H1 (cell line): Measurements from ENCODE around the gene RAB7B. TPM values are rescaled to one million over a fixed set of nuclear protein-coding genes. Genes with fewer than 3 reads are reported as not detected.

Source experiments
- CTCF ChIA-PET: fragments of 300-600 bp; sonication (Branson Sonifier 250); formaldehyde crosslinking; loops from one replicate; lab custom pipeline; 2021; ENCODE audit not compliant: partially characterized antibody; lab: Charles Lee
- POLR2A ChIA-PET: fragments of 300-600 bp; sonication (Branson Sonifier 250); formaldehyde crosslinking; loops from one replicate; lab custom pipeline; 2021; ENCODE audit warnings: inconsistent platforms; ENCODE audit not compliant: partially characterized antibody; lab: Charles Lee
- DNase-seq, 2 experiments: peaks; one replicate each; pipeline versions ENCODE4 v3.0.0 to v3.0.0-alpha.2; 2010 to 2022; ENCODE audit warnings: low spot score in 2 of 2, low read depth in 1 of 2, mixed read lengths in 1 of 2
- FAIRE-seq: peaks from 2 replicates; lab custom pipeline; 2011; peaks lifted over from hg19 to GRCh38; lab: Jason Lieb, UNC
- H2AFZ ChIP-seq: 2 replicates; pipeline ENCODE4 v1.8.1; 2012; ENCODE audit warnings: low read length, inconsistent platforms
- H2AK5ac ChIP-seq: 2 replicates; pipeline ENCODE4 v1.6.1; 2013; ENCODE audit warnings: low read depth, low read length
- H2BK120ac ChIP-seq: replicated peaks from 2 replicates; pipeline ENCODE3; 2013; ENCODE audit warnings: low read depth, low read length, inconsistent platforms
- H2BK12ac ChIP-seq: 2 replicates; pipeline ENCODE4 v1.6.1; 2013; ENCODE audit warnings: low read depth, low read length
- H2BK15ac ChIP-seq: 2 replicates; pipeline ENCODE4 v1.6.1; 2013; ENCODE audit warnings: low read length
- H2BK20ac ChIP-seq: 2 replicates; pipeline ENCODE4 v1.6.1; 2013; ENCODE audit warnings: low read length
- H2BK5ac ChIP-seq: 2 replicates; pipeline ENCODE4 v1.6.1; 2013; ENCODE audit warnings: low read depth, low read length
- H3K14ac ChIP-seq: 2 replicates; pipeline ENCODE4 v1.6.1; 2013; ENCODE audit warnings: inconsistent platforms; ENCODE audit not compliant: insufficient read length
- H3K18ac ChIP-seq: 2 replicates; pipeline ENCODE4 v1.6.1; 2013; ENCODE audit warnings: low read length; ENCODE audit errors: extremely low read depth
- H3K23ac ChIP-seq: 2 replicates; pipeline ENCODE4 v1.6.1; 2013; ENCODE audit warnings: inconsistent platforms; ENCODE audit not compliant: insufficient read length
- H3K23me2 ChIP-seq: 2 replicates; pipeline ENCODE4 v1.6.1; 2013; ENCODE audit warnings: low read depth, low read length
- H3K27ac ChIP-seq: 2 replicates; pipeline ENCODE4 v1.6.1; 2011; ENCODE audit warnings: low read depth, low read length, inconsistent platforms
- H3K27me3 ChIP-seq, 4 experiments: replicated peaks in 1 of 4; 1 replicate in 1 of 4; 2 replicates in 3 of 4; pipeline versions ENCODE4 v1.6.1 to v1.8.1; 2011 to 2013; ENCODE audit warnings: low read length in 3 of 4, mild to moderate bottlenecking in 3 of 4, inconsistent platforms in 2 of 4, mixed read lengths in 2 of 4, moderate library complexity in 1 of 4; ENCODE audit not compliant: control insufficient read depth in 3 of 4, insufficient read depth in 3 of 4; ENCODE audit errors: extremely low read depth in 1 of 4
- H3K36me3 ChIP-seq, 4 experiments: 2 replicates each; pipeline versions ENCODE4 v1.6.1 to v1.8.1; 2011 to 2013; ENCODE audit warnings: mild to moderate bottlenecking in 4 of 4, low read length in 3 of 4, moderate library complexity in 2 of 4, control low read depth in 1 of 4, inconsistent platforms in 1 of 4; ENCODE audit not compliant: insufficient read depth in 4 of 4, control insufficient read depth in 2 of 4
- H3K4ac ChIP-seq: replicated peaks from 2 replicates; pipeline ENCODE3; 2013; ENCODE audit warnings: low read length, low read depth, mixed read lengths, inconsistent platforms; ENCODE audit not compliant: insufficient read length
- H3K4me1 ChIP-seq, 4 experiments: replicated peaks in 1 of 4; 1 replicate in 1 of 4; 2 replicates in 3 of 4; pipeline versions ENCODE4 v1.6.1 to v1.8.1; 2011 to 2013; ENCODE audit warnings: low read length in 3 of 4, inconsistent platforms in 2 of 4, mixed read lengths in 1 of 4; ENCODE audit not compliant: insufficient read depth in 4 of 4, control insufficient read depth in 3 of 4
- H3K4me2 ChIP-seq, 2 experiments: 2 replicates each; pipeline versions ENCODE4 v1.6.1 to v1.8.1; 2011 to 2013; ENCODE audit warnings: low read depth in 2 of 2, low read length in 2 of 2, control low read depth in 1 of 2, inconsistent platforms in 1 of 2, mild to moderate bottlenecking in 1 of 2; ENCODE audit not compliant: insufficient read depth in 1 of 2
- H3K4me3 ChIP-seq, 4 experiments: fragments of 200-600, 300-600 bp in 1 of 4; sonication (generic), shearing (Covaris generic), sonication (Bioruptor Twin) in 1 of 4; 2 replicates each; pipeline versions ENCODE4 v1.5.1 to v1.8.1; 2011 to 2016; ENCODE audit warnings: low read length in 4 of 4, low read depth in 3 of 4, control low read depth in 2 of 4, inconsistent platforms in 2 of 4, mild to moderate bottlenecking in 2 of 4, mixed read lengths in 1 of 4, moderate library complexity in 1 of 4; ENCODE audit not compliant: insufficient read depth in 2 of 4; ENCODE audit errors: extremely low read depth in 1 of 4
- H3K56ac ChIP-seq: replicated peaks from 2 replicates; pipeline ENCODE3; 2013; ENCODE audit warnings: low read depth, mild to moderate bottlenecking, mixed read lengths, low read length, inconsistent platforms; ENCODE audit not compliant: insufficient read length
- H3K79me1 ChIP-seq: 2 replicates; pipeline ENCODE4 v1.6.1; 2013; ENCODE audit warnings: low read depth, low read length, control low read depth
- H3K79me2 ChIP-seq, 2 experiments: 2 replicates each; pipeline versions ENCODE4 v1.6.1 to v1.8.1; 2012 to 2013; ENCODE audit warnings: low read length in 2 of 2, mild to moderate bottlenecking in 2 of 2, inconsistent platforms in 1 of 2; ENCODE audit not compliant: insufficient read depth in 2 of 2, control insufficient read depth in 1 of 2
- H3K9ac ChIP-seq, 4 experiments: replicated peaks in 1 of 4; 1 replicate in 1 of 4; 2 replicates in 3 of 4; pipeline versions ENCODE4 v1.6.1 to v1.8.1; 2011 to 2013; ENCODE audit warnings: low read depth in 3 of 4, low read length in 3 of 4, control low read depth in 2 of 4, mild to moderate bottlenecking in 2 of 4, moderate library complexity in 2 of 4, inconsistent platforms in 1 of 4; ENCODE audit errors: extremely low read depth in 1 of 4
- H3K9me3 ChIP-seq, 2 experiments: 2 replicates each; pipeline versions ENCODE4 v1.6.1 to v1.8.1; 2012 to 2013; ENCODE audit warnings: mild to moderate bottlenecking in 2 of 2, moderate library complexity in 2 of 2, control low read depth in 1 of 2, inconsistent platforms in 1 of 2, low read depth in 1 of 2, low read length in 1 of 2, mixed read lengths in 1 of 2; ENCODE audit not compliant: insufficient read depth in 2 of 2
- H4K20me1 ChIP-seq, 2 experiments: replicated peaks in 1 of 2; 2 replicates each; pipeline versions ENCODE3 to v1.8.1; 2011 to 2013; ENCODE audit warnings: inconsistent platforms in 2 of 2, low read length in 2 of 2, mild to moderate bottlenecking in 1 of 2; ENCODE audit not compliant: insufficient read depth in 2 of 2, control insufficient read depth in 1 of 2
- H4K5ac ChIP-seq: 2 replicates; pipeline ENCODE4 v1.6.1; 2013; ENCODE audit warnings: low read length, low read depth, mixed read lengths, inconsistent platforms; ENCODE audit not compliant: insufficient read length
- H4K8ac ChIP-seq: 2 replicates; pipeline ENCODE4 v1.8.0; 2013; ENCODE audit warnings: mild to moderate bottlenecking, moderate library complexity, low read length, inconsistent platforms; ENCODE audit not compliant: insufficient read depth; ENCODE audit errors: extremely low read depth
- H4K91ac ChIP-seq: replicated peaks from 2 replicates; pipeline ENCODE3; 2013; ENCODE audit warnings: low read length, mixed read lengths, inconsistent platforms; ENCODE audit not compliant: insufficient read length
- BRCA1 ChIP-seq: IDR thresholded peaks from 2 replicates; pipeline ENCODE4 v1.6.1; 2012; ENCODE audit warnings: low read depth, low read length, improper control_type of control experiment
- EGR1 ChIP-seq: IDR thresholded peaks from 2 replicates; pipeline ENCODE4 v1.6.1; 2011; ENCODE audit warnings: low read depth, low read length, borderline replicate concordance
- KDM4A ChIP-seq: IDR thresholded peaks from one replicate; pipeline ENCODE4 v1.7.1; 2012; ENCODE audit warnings: low read depth, mild to moderate bottlenecking, moderate library complexity, low read length, inconsistent platforms; ENCODE audit not compliant: severe bottlenecking
- TCF12 ChIP-seq: IDR thresholded peaks from 2 replicates; pipeline ENCODE4 v1.6.1; 2011; ENCODE audit warnings: low read depth, mild to moderate bottlenecking, low read length
- ZNF274 ChIP-seq: IDR thresholded peaks from 2 replicates; pipeline ENCODE4 v1.7.0; 2012; ENCODE audit warnings: low read length, borderline replicate concordance; ENCODE audit errors: extremely low read depth
- WGBS, 2 experiments: shearing (Covaris generic) in 1 of 2; methylation state at CpG; one replicate each; pipeline versions ENCODE4 v1.1.6 to v1.1.7; 2013 to 2015; ENCODE audit warnings: low lambda C conversion rate in 2 of 2, mixed read lengths in 2 of 2, inconsistent platforms in 1 of 2, low coverage in 1 of 2, missing lambda C conversion rate in 1 of 2; ENCODE audit not compliant: insufficient replicate concordance in 2 of 2, insufficient coverage in 1 of 2, insufficient read length in 1 of 2; ENCODE audit errors: extremely low coverage in 1 of 2, missing lambda C conversion rate in 1 of 2; 5-methylcytosine and 5-hydroxymethylcytosine counted together
- polyA plus RNA-seq, 7 experiments: library from polyadenylated mRNA; depleted of rRNA in 3 of 7; stranded (reverse) in 5 of 7; unstranded in 2 of 7; fragments of >200 nt in 5 of 7; fragments of 200-250 nt in 2 of 7; gene quantifications; 1 replicate in 5 of 7; 2 replicates in 1 of 7; 4 replicates in 1 of 7; pipeline versions ENCODE4 v1.2.1 to v1.2.3, GENCODE V29; 2011 to 2013; ENCODE audit warnings: missing spikeins in 2 of 7, mixed read lengths in 2 of 7
- total RNA-seq: library from RNA; stranded (reverse); fragmentation: NEBNext Ultra II Directional; extraction: Animal tissue kit (Norgen Biotek cat#: 25700); gene quantifications from 2 replicates; pipeline ENCODE4 v1.2.1, GENCODE V29; 2021
- TF ChIP-seq, protein P1 (sequence below): IDR thresholded peaks from 2 replicates; pipeline ENCODE4 v1.6.1; 2012; ENCODE audit warnings: inconsistent platforms

RAB7B gene
- total and polyA plus RNA-seq, 2 of the 8 experiments (the other 6 are each of a cell fraction or from before 2014, with no cell fraction given): 0.05 TPM; not detected in 1

DNA sequence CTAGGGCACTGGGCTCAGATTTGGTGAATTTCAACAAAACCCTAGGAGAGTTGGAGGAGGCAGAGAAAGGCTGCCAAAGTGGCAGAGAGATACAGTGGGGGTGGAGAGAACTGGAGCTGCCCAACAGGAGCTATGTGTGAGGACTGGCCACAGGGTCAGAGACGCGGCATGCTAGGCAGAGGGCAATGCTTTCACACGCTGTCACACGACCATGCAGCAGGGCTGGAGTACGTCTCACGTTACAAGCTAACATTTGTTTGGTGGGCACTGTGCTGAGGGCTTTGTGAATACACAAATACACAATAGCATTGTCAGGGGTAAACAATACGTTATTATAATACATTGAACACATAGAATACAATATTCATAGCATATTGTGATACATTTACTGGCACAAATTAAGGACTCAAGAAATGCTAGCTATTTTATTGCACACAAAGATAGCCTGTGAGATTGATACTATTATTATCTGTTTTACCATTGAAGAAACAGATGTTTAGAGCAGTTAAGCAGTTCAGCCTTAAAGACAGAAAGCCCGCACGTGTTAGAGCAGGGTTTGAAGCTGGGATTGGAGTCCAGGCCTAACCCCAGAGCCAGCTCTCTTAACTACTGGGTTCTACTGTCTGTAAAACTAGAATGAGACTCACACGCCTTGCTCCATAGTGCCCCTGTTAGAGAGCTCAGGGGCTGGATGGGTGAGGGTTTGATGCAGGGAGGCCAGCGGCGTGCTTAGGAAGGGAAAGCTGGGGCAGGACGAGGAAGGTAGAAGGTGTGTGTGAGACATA, 4.5 kb downstream of the RAB7B start:
- Histone ChIP-seq H2BK12ac (no peak overlapping the region), H2BK120ac (no peak overlapping the region), H3K9ac (no peak overlapping the region), H2BK20ac (0 out of 2 replicates have a peak overlapping the region, but pooled peaks have one; percentile 10), H3K14ac (no peak overlapping the region), H3K36me3 (no peaks in the 10 kb centered on the region), H3K79me1 (no peaks in the 10 kb centered on the region), H2AFZ (no peak overlapping the region), H3K18ac (no peak overlapping the region), H3K4me2 (no peak overlapping the region), H3K4me1 (peaks cover 0 to 7% (median 3%) of the 10 kb centered on the region in 4 experiments; a peak in 3 of 7 replicates), H3K23ac (no peak overlapping the region), H3K4me3 (no peak overlapping the region), H4K5ac (no peak overlapping the region), H3K27me3 (peaks cover 6 to 22% (median 17%) of the 10 kb centered on the region in 4 experiments), H3K56ac (no peak overlapping the region), H2BK5ac (no peak overlapping the region), H3K23me2 (peaks cover 1% of the 10 kb centered on the region; the same call in 1 of the 2 replicates), H2AK5ac (no peak overlapping the region), H3K4ac (no peak overlapping the region), H3K79me2 (no peaks in the 10 kb centered on the region), H2BK15ac (no peak overlapping the region), H3K9me3 (no peaks in the 10 kb centered on the region), H4K8ac (no peak overlapping the region), H4K91ac (no peak overlapping the region), H4K20me1 (peaks cover 0 to under 1% of the 10 kb centered on the region in 2 experiments), H3K27ac (no peak overlapping the region)
- ChIA-PET POLR2A (interaction anchor here (1.5 kb wide), 1 partner anchor 11 kb away, joined by 3 read pairs; no protein-coding TSS in a partner anchor), CTCF (interaction anchor here (0.6 to 5.7 kb wide), 14 partner anchors 9 to 401 kb away, joined by 3 to 37 read pairs (median 4); no protein-coding TSS in a partner anchor)
- WGBS, 2 experiments: 71% methylated on average over 13 of the region's 13 CpGs; no CpG with 5 or more reads in 1 of the 2 experiments
- DNase-seq (no peak), FAIRE-seq (no peak)
- TF ChIP-seq TCF12 (no peak), EGR1 (no peak), ZNF274 (no peak), BRCA1 (no peak), KDM4A (no peak)
- TF ChIP-seq, protein P1, sequence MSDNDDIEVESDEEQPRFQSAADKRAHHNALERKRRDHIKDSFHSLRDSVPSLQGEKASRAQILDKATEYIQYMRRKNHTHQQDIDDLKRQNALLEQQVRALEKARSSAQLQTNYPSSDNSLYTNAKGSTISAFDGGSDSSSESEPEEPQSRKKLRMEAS: 0 out of 2 replicates have a peak, but pooled peaks have one; percentile 61
